K562 (cell line): ENCODE data around the gene ZNF324B.

Experiments used
- CBFA2T2 ChIP-seq: fragments of 450-650 bp; conservative IDR thresholded peaks from 2 replicates; pipeline ENCODE4 v1.6.1; 2017; ENCODE audit warnings: mild to moderate bottlenecking
- FOXJ3 ChIP-seq: sonication (generic); formaldehyde crosslinking; IDR thresholded peaks from 2 replicates; pipeline ENCODE4 v1.4.0; 2020; ENCODE audit warnings: mild to moderate bottlenecking, missing genetic modification reagents
- KLF10 ChIP-seq: fragments of 250-450 bp; sonication (Bioruptor Pico); IDR thresholded peaks from 2 replicates; pipeline ENCODE4 v1.6.1; 2021; ENCODE audit warnings: matching md5 sums
- MYC ChIP-seq, 2 experiments: fragments of 250-450 bp in 1 of 2; sonication (Bioruptor Pico) in 1 of 2; IDR thresholded peaks; 2 replicates each; pipeline versions ENCODE4 v1.5.1 to v1.6.1; 2012 to 2021; ENCODE audit warnings: low read depth in 2 of 2, borderline replicate concordance in 1 of 2, improper control_type of control experiment in 1 of 2, low read length in 1 of 2, mild to moderate bottlenecking in 1 of 2, moderate library complexity in 1 of 2
- MYNN ChIP-seq, 2 experiments: sonication (generic); formaldehyde crosslinking in 1 of 2; IDR thresholded peaks; 2 replicates each; pipeline versions ENCODE4 v1.5.0 to v1.6.1; 2016 to 2020; ENCODE audit warnings: antibody characterized with exemption in 1 of 2, missing genetic modification reagents in 1 of 2
- SMAD3 ChIP-seq: fragments of 450-650 bp; formaldehyde crosslinking; conservative IDR thresholded peaks from 2 replicates; pipeline ENCODE4 v1.4.0; 2020; ENCODE audit warnings: mild to moderate bottlenecking
- SMARCA4 ChIP-seq: fragments of 450-650 bp; IDR thresholded peaks from 2 replicates; pipeline ENCODE4 v1.6.1; 2016
- TARDBP ChIP-seq: fragments of 450-650 bp; IDR thresholded peaks from 2 replicates; pipeline ENCODE4 v1.6.1; 2016
- USF2 ChIP-seq: sonication (generic); formaldehyde crosslinking; IDR thresholded peaks from 2 replicates; pipeline ENCODE4 v1.5.0; 2020; ENCODE audit warnings: missing genetic modification reagents
- ZBED1 ChIP-seq: IDR thresholded peaks from 2 replicates; pipeline ENCODE4 v1.6.1; 2014
- TF ChIP-seq, protein P1 (sequence below), 3 experiments: IDR thresholded peaks in 2 of 3; conservative IDR thresholded peaks in 1 of 3; 2 replicates each; pipeline ENCODE4 v1.5.1; 2011 to 2012; ENCODE audit warnings: low read length in 3 of 3, mild to moderate bottlenecking in 3 of 3, control low read depth in 2 of 3, improper control_type of control experiment in 1 of 3, inconsistent platforms in 1 of 3, low read depth in 1 of 3, mixed read lengths in 1 of 3, moderate library complexity in 1 of 3; ENCODE audit not compliant: insufficient read depth in 2 of 3
- TF ChIP-seq, protein P2 (sequence below): fragments of 450-650 bp; IDR thresholded peaks from 2 replicates; pipeline ENCODE4 v1.6.1; 2017; ENCODE audit warnings: antibody characterized with exemption, mild to moderate bottlenecking

GRCh38 chr19:58434217-58434616 is 17.2 kb upstream of the ZNF324B start:
- TF ChIP-seq FOXJ3 (CRISPR knock-in tag) (no peak), CBFA2T2 (no peak), KLF10 (CRISPR knock-in tag) (no peak), USF2 (no peak), MYNN (IDR thresholded peaks at IDR 0.05) (no peak), MYNN (CRISPR knock-in tag; IDR thresholded peaks at IDR 0.05) (no peak), ZBED1 (no peak), SMARCA4 (no peak), TARDBP (no peak), SMAD3 (no peak), MYC (IDR thresholded peaks at IDR 0.05; ENCODE audit: low read depth, low read length) (no peak), MYC (CRISPR knock-in tag; IDR thresholded peaks at IDR 0.05; ENCODE audit: borderline replicate concordance, low read depth) (no peak)
- TF ChIP-seq, protein P1, sequence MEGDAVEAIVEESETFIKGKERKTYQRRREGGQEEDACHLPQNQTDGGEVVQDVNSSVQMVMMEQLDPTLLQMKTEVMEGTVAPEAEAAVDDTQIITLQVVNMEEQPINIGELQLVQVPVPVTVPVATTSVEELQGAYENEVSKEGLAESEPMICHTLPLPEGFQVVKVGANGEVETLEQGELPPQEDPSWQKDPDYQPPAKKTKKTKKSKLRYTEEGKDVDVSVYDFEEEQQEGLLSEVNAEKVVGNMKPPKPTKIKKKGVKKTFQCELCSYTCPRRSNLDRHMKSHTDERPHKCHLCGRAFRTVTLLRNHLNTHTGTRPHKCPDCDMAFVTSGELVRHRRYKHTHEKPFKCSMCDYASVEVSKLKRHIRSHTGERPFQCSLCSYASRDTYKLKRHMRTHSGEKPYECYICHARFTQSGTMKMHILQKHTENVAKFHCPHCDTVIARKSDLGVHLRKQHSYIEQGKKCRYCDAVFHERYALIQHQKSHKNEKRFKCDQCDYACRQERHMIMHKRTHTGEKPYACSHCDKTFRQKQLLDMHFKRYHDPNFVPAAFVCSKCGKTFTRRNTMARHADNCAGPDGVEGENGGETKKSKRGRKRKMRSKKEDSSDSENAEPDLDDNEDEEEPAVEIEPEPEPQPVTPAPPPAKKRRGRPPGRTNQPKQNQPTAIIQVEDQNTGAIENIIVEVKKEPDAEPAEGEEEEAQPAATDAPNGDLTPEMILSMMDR (IDR thresholded peaks at IDR 0.05 in 2 of 3, conservative IDR thresholded peaks at IDR 0.05 in 1 of 3; ENCODE audit: insufficient read depth in 2 of 3, low read depth in 1 of 3, low read length in 3 of 3), result no peak
- TF ChIP-seq, protein P2, sequence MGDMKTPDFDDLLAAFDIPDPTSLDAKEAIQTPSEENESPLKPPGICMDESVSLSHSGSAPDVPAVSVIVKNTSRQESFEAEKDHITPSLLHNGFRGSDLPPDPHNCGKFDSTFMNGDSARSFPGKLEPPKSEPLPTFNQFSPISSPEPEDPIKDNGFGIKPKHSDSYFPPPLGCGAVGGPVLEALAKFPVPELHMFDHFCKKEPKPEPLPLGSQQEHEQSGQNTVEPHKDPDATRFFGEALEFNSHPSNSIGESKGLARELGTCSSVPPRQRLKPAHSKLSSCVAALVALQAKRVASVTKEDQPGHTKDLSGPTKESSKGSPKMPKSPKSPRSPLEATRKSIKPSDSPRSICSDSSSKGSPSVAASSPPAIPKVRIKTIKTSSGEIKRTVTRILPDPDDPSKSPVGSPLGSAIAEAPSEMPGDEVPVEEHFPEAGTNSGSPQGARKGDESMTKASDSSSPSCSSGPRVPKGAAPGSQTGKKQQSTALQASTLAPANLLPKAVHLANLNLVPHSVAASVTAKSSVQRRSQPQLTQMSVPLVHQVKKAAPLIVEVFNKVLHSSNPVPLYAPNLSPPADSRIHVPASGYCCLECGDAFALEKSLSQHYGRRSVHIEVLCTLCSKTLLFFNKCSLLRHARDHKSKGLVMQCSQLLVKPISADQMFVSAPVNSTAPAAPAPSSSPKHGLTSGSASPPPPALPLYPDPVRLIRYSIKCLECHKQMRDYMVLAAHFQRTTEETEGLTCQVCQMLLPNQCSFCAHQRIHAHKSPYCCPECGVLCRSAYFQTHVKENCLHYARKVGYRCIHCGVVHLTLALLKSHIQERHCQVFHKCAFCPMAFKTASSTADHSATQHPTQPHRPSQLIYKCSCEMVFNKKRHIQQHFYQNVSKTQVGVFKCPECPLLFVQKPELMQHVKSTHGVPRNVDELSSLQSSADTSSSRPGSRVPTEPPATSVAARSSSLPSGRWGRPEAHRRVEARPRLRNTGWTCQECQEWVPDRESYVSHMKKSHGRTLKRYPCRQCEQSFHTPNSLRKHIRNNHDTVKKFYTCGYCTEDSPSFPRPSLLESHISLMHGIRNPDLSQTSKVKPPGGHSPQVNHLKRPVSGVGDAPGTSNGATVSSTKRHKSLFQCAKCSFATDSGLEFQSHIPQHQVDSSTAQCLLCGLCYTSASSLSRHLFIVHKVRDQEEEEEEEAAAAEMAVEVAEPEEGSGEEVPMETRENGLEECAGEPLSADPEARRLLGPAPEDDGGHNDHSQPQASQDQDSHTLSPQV, result no peak
